Hindlimb muscle (tissue), 1 donor: ENCODE measurements around the gene TRIM15. TPM values are rescaled to one million over a fixed set of nuclear protein-coding genes. Genes with fewer than 3 reads are reported as not detected.
"Not testable (repeated sequence)": the region's sequence is repeated elsewhere in the genome, so short reads cannot be mapped to it uniquely, and the experiment has no call there.

ENCODE experiments used
- DNase-seq: peaks from one replicate; pipeline ENCODE4 v3.0.0-alpha.2; 2013
- polyA plus RNA-seq: library from polyadenylated mRNA; unstranded; fragments of 120-200 nt; gene quantifications from one replicate; pipeline ENCODE4 v1.2.1, GENCODE V29; 2013; ENCODE audit not compliant: insufficient read length

The TRIM15 gene
- polyA plus RNA-seq, result not detected

- no peak for DNase-seq
Observed at GRCh38 chr6:30163090-30163917, at the start of gene TRIM15. TSS of gene TRIM15 (plus strand) at chr6:30163546. CDS start at chr6:30163685, 139 bp downstream.

GRCh38 chr6:30113841-30114240, 49.5 kb upstream of the TRIM15 start:
- DNase-seq, result no peak

GRCh38 chr6:30116724-30117123, 46.6 kb upstream of the TRIM15 start:
- DNase-seq, result no peak

- DNase-seq, result not testable (repeated sequence)
Observed at GRCh38 chr6:30118691-30119090, 44.7 kb upstream of the TRIM15 start.

GRCh38 chr6:30121446-30122366, 41.6 kb upstream of the TRIM15 start:
- no peak for DNase-seq

- no peak for DNase-seq
Observed at GRCh38 chr6:30122515-30122914, 40.8 kb upstream of the TRIM15 start.

GRCh38 chr6:30127238-30128093, 35.9 kb upstream of the TRIM15 start:
- DNase-seq, result peak; percentile 6

- DNase-seq, result no peak
Observed at GRCh38 chr6:30129265-30130178, 33.8 kb upstream of the TRIM15 start.

GRCh38 chr6:30130179-30130679, 33.1 kb upstream of the TRIM15 start:
- DNase-seq, result no peak

- peak; percentile 72 for DNase-seq
Observed at GRCh38 chr6:30130887-30131862, 32.2 kb upstream of the TRIM15 start.

GRCh38 chr6:30131947-30132497, 31.3 kb upstream of the TRIM15 start:
- DNase-seq, result no peak

GRCh38 chr6:30135147-30135546, 28.2 kb upstream of the TRIM15 start:
- DNase-seq, result no peak

- DNase-seq, result no peak
Observed at GRCh38 chr6:30135757-30136156, 27.6 kb upstream of the TRIM15 start, which contains the start of gene TRIM40. TSS of gene TRIM40 (plus strand) at chr6:30136140. CDS start at chr6:30137037, 897 bp downstream.

- no peak for DNase-seq
Observed at GRCh38 chr6:30136570-30137286, 26.6 kb upstream of the TRIM15 start.

GRCh38 chr6:30140240-30140639, 23.1 kb upstream of the TRIM15 start:
- DNase-seq, result not testable (repeated sequence)

- DNase-seq, result no peak
Observed at GRCh38 chr6:30142665-30143064, 20.7 kb upstream of the TRIM15 start.

- DNase-seq, result no peak
Observed at GRCh38 chr6:30143780-30144179, 19.6 kb upstream of the TRIM15 start.

GRCh38 chr6:30144811-30145210, 18.5 kb upstream of the TRIM15 start:
- DNase-seq, result no peak

- no peak for DNase-seq
Observed at GRCh38 chr6:30145818-30146217, 17.5 kb upstream of the TRIM15 start.
